Hepatocyte (in vitro differentiated cells): Measurements from ENCODE around the gene CAD. TPM values are rescaled to one million over a fixed set of nuclear protein-coding genes. Genes with fewer than 3 reads are reported as not detected.
"Not testable (repeated sequence)": the region's sequence is repeated elsewhere in the genome, so short reads cannot be mapped to it uniquely, and the experiment has no call there.

Experiments
- DNase-seq: peaks from one replicate; pipeline ENCODE4 v3.0.0-alpha.2; 2016; ENCODE audit warnings: low spot score
- H2AFZ ChIP-seq: fragments of 200-600 bp; sonication (generic); 2 replicates; pipeline ENCODE4 v1.6.0; 2016; ENCODE audit warnings: antibody characterized with exemption, mild to moderate bottlenecking
- H3K27ac ChIP-seq: fragments of 200-600 bp; sonication (generic); 2 replicates; pipeline ENCODE4 v1.5.1; 2016; ENCODE audit warnings: mild to moderate bottlenecking
- H3K27me3 ChIP-seq: fragments of 200-600 bp; sonication (generic); 2 replicates; pipeline ENCODE4 v1.6.1; 2016
- H3K36me3 ChIP-seq: fragments of 200-600 bp; sonication (generic); replicated peaks from 2 replicates; pipeline ENCODE4 v1.5.1; 2016; ENCODE audit warnings: low read depth; ENCODE audit not compliant: insufficient read depth
- H3K4me1 ChIP-seq: fragments of 200-600 bp; sonication (generic); 2 replicates; pipeline ENCODE4 v1.5.1; 2016; ENCODE audit warnings: mild to moderate bottlenecking, moderate library complexity; ENCODE audit not compliant: insufficient read depth
- H3K4me2 ChIP-seq: fragments of 200-600 bp; sonication (generic); 2 replicates; pipeline ENCODE4 v1.6.0; 2016
- H3K4me3 ChIP-seq: fragments of 200-600 bp; sonication (generic); 2 replicates; pipeline ENCODE4 v1.5.1; 2016; ENCODE audit warnings: mild to moderate bottlenecking
- H3K79me2 ChIP-seq: fragments of 200-600 bp; sonication (generic); 2 replicates; pipeline ENCODE4 v1.6.0; 2017; ENCODE audit warnings: mild to moderate bottlenecking
- H3K9me2 ChIP-seq: fragments of 200-600 bp; sonication (generic); replicated peaks from 2 replicates; pipeline ENCODE4 v1.6.0; 2017; ENCODE audit warnings: mild to moderate bottlenecking; ENCODE audit not compliant: insufficient read depth
- H3K9me3 ChIP-seq: fragments of 200-600 bp; sonication (generic); 2 replicates; pipeline ENCODE4 v1.5.1; 2016; ENCODE audit warnings: low read depth, mild to moderate bottlenecking
- H4K20me1 ChIP-seq: fragments of 200-600 bp; sonication (generic); 2 replicates; pipeline ENCODE4 v1.6.0; 2016; ENCODE audit warnings: mild to moderate bottlenecking; ENCODE audit not compliant: insufficient read depth, poor library complexity, severe bottlenecking
- CTCF ChIP-seq: fragments of 200-600 bp; sonication (generic); IDR thresholded peaks from 2 replicates; pipeline ENCODE4 v1.5.1; 2016; ENCODE audit warnings: antibody characterized with exemption, mild to moderate bottlenecking; ENCODE audit not compliant: poor library complexity
- EZH2 ChIP-seq: fragments of 200-600 bp; sonication (generic); IDR thresholded peaks from 2 replicates; pipeline ENCODE4 v1.6.1; 2016; ENCODE audit warnings: antibody characterized with exemption, mild to moderate bottlenecking, borderline replicate concordance
- EZH2phosphoT487 ChIP-seq: fragments of 200-600 bp; sonication (generic); IDR thresholded peaks from one replicate; pipeline ENCODE4 v1.6.1; 2018; ENCODE audit warnings: antibody characterized with exemption, mild to moderate bottlenecking, low read depth, moderate library complexity; ENCODE audit not compliant: unreplicated experiment, severe bottlenecking
- WGBS: methylation state at CpG from one replicate; pipeline ENCODE4 v1.1.6; 2016; ENCODE audit warnings: low lambda C conversion rate; ENCODE audit errors: missing lambda C conversion rate; 5-methylcytosine and 5-hydroxymethylcytosine counted together
- polyA plus RNA-seq: library from polyadenylated mRNA; unstranded; fragments of >200 nt; fragmentation: Nextera tagmentation; extraction: Ambion mirVana; gene quantifications from 2 replicates; pipeline ENCODE4 v1.2.1, GENCODE V29; 2016
- total RNA-seq: library from RNA; depleted of rRNA; stranded (reverse); fragments of >200 nt; gene quantifications from 2 replicates; pipeline ENCODE4 v1.2.3, GENCODE V29; 2014

The CAD gene
- total and polyA plus RNA-seq, 2 experiments from 2014 or later, result 16.6 to 20.7 TPM

GRCh38 chr2:27264753-27265535 lies 47.8 kb downstream of the CAD start:
- 7% methylated on average over 44 of the region's 56 CpGs for WGBS
- TF ChIP-seq CTCF (peak; percentile 53), EZH2phosphoT487 (no peak), EZH2 (peak; percentile 7)
- Histone ChIP-seq H3K79me2 (no peaks in the 10 kb centered on the region), H3K4me3 (peak overlapping the region; percentile 39), H3K27ac (no peak overlapping the region), H3K4me2 (peak overlapping the region; percentile 99), H2AFZ (peak overlapping the region; percentile 81), H3K9me2 (no peaks in the 10 kb centered on the region), H3K9me3 (no peaks in the 10 kb centered on the region), H3K36me3 (no peaks in the 10 kb centered on the region), H3K4me1 (peaks cover 31% of the 10 kb centered on the region), H3K27me3 (peaks cover 83% of the 10 kb centered on the region), H4K20me1 (no peaks in the 10 kb centered on the region)
- DNase-seq, result peak; percentile 85

DNA sequence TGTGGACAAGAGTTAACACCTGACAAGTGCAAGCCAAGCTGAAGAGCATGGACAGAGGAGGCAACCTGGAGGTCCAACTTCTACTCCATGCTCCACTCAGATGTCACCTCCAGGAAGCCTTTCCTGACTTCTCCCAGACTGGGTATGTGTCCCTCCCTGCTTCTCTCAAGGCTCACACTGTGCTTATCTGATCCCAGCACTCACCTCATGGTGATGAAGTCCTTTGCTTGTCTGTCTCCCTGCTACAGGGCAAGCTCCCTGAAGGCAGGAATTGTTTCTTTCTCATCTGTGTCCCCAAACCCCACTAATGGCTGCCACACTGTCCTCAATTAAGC lies 48.3 kb downstream of the CAD start:
- no peak for TF ChIP-seq CTCF
- no peak for TF ChIP-seq EZH2phosphoT487
- TF ChIP-seq EZH2, result no peak

GRCh38 chr2:27268296-27268695 lies 51.1 kb downstream of the CAD start:
- DNase-seq, H3K27ac ChIP-seq, H3K9me2 ChIP-seq, H2AFZ ChIP-seq, H3K9me3 ChIP-seq, H3K36me3 ChIP-seq, H3K79me2 ChIP-seq, H4K20me1 ChIP-seq, H3K4me3 ChIP-seq, H3K4me2 ChIP-seq: not testable (repeated sequence)
- Histone ChIP-seq H3K4me1 (peaks cover 18% of the 10 kb centered on the region), H3K27me3 (peaks cover 61% of the 10 kb centered on the region)
- 89% methylated on average over 13 of the region's 13 CpGs for WGBS

More for the DNA sequence above, 48.3 kb downstream of the CAD start:
- H2AFZ ChIP-seq, result no peak overlapping the region
- H3K36me3 ChIP-seq, result no peaks in the 10 kb centered on the region
- H3K9me3 ChIP-seq, result no peaks in the 10 kb centered on the region
- H3K27ac ChIP-seq, result no peak overlapping the region
- H4K20me1 ChIP-seq, result no peaks in the 10 kb centered on the region
- no peak for DNase-seq
- no peaks in the 10 kb centered on the region for H3K9me2 ChIP-seq
- H3K79me2 ChIP-seq, result no peaks in the 10 kb centered on the region
- H3K4me1 ChIP-seq, result peaks cover 31% of the 10 kb centered on the region
- H3K4me3 ChIP-seq, result no peak overlapping the region
- H3K4me2 ChIP-seq, result peak overlapping the region; percentile 99
- peaks cover 82% of the 10 kb centered on the region for H3K27me3 ChIP-seq

DNA sequence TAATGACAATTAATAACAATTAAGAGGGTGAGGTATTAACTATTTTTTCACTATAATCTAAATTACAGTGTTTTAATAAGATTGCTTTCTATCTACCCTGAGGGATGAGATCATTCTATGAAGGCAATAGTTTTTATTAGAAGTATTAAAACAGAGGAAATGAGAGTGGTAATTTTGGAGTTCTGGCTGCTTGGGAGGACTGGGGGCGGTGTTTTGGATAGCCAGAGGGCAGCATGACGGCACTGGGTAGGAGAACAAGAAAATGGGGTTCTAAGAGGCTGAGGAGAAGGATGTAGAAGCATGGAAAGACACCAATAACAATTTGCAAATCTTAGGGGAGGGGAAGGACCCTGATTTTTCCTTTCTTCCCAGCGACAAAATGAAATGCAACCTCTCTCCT lies 53.0 kb downstream of the CAD start:
- Histone ChIP-seq H2AFZ (no peak overlapping the region), H3K27me3 (peaks cover 42% of the 10 kb centered on the region), H3K4me3 (no peak overlapping the region), H3K4me1 (peaks cover 2% of the 10 kb centered on the region), H3K79me2 (no peaks in the 10 kb centered on the region), H3K36me3 (no peaks in the 10 kb centered on the region), H3K9me2 (no peaks in the 10 kb centered on the region), H4K20me1 (no peaks in the 10 kb centered on the region), H3K27ac (no peak overlapping the region), H3K9me3 (no peaks in the 10 kb centered on the region), H3K4me2 (no peak overlapping the region)
- DNase-seq, result no peak
- 74% methylated on average over 3 of the region's 3 CpGs for WGBS
- TF ChIP-seq CTCF, result no peak
- TF ChIP-seq EZH2, result no peak
- no peak for TF ChIP-seq EZH2phosphoT487
